ENCODE data around the gene CTNNA3.

DNA sequence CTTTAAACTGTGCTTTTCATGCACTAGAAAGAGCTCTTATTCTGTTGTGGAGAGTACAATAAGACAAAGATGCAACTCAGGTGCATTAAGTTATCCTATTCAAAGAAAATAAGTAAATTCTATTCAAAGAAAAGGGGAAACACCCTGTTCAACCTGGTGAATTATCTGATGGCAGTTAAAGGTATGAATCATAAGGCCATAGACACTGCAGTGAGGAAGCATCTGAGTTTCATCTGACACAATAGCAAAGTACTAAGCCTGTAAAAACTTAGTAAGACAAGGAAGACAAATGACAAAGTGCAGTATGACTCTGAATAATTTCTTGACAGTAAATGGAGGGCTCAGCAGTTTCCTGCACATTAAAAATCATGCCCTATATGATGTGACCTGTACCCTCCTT, 861.2 kb downstream of the CTNNA3 start:
- TF ChIP-seq, protein P1, sequence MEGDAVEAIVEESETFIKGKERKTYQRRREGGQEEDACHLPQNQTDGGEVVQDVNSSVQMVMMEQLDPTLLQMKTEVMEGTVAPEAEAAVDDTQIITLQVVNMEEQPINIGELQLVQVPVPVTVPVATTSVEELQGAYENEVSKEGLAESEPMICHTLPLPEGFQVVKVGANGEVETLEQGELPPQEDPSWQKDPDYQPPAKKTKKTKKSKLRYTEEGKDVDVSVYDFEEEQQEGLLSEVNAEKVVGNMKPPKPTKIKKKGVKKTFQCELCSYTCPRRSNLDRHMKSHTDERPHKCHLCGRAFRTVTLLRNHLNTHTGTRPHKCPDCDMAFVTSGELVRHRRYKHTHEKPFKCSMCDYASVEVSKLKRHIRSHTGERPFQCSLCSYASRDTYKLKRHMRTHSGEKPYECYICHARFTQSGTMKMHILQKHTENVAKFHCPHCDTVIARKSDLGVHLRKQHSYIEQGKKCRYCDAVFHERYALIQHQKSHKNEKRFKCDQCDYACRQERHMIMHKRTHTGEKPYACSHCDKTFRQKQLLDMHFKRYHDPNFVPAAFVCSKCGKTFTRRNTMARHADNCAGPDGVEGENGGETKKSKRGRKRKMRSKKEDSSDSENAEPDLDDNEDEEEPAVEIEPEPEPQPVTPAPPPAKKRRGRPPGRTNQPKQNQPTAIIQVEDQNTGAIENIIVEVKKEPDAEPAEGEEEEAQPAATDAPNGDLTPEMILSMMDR (conservative IDR thresholded peaks at IDR 0.05 in 1 of 2, IDR thresholded peaks at IDR 0.05 in 1 of 2; ENCODE audit: extremely low read depth in 1 of 2, insufficient read depth in 1 of 2, low read depth in 1 of 2, low read length in 2 of 2): no peak
- TF ChIP-seq EZH2 (IDR thresholded peaks at IDR 0.05; ENCODE audit: borderline replicate concordance, low read length): no peak

All from mammary epithelial cell (primary cell).